WTC11 (cell line): Measurements from ENCODE around the gene ZNF570. TPM values are rescaled to one million over a fixed set of nuclear protein-coding genes. Genes with fewer than 3 reads are reported as not detected.

Experiments used
- ATAC-seq: fragments of 200-7000 bp; cut with Tn5 transposase; 2 replicates; pipeline ENCODE4 v1.10.0; 2021; ENCODE audit warnings: mild to moderate bottlenecking, moderate library complexity
- CTCF ChIA-PET: fragments of 300-600 bp; sonication (Branson Sonifier 250); formaldehyde crosslinking; loops from one replicate; lab custom pipeline; 2021; ENCODE audit warnings: antibody characterized with exemption; lab: Charles Lee
- POLR2A ChIA-PET: fragments of 350-600 bp; sonication (Branson Sonifier 250); formaldehyde crosslinking; loops from one replicate; lab custom pipeline; 2021; ENCODE audit warnings: antibody characterized with exemption; lab: Charles Lee
- DNase-seq: peaks from one replicate; pipeline ENCODE4 v3.0.0; 2021; ENCODE audit warnings: low spot score
- H3K27ac Mint-ChIP-seq: 2 replicates; pipeline ENCODE4 v1.8.0; 2021; ENCODE audit warnings: mixed read lengths
- H3K27me3 Mint-ChIP-seq: 2 replicates; pipeline ENCODE4 v1.8.0; 2021; ENCODE audit warnings: low read depth, mild to moderate bottlenecking, moderate library complexity, mixed read lengths
- H3K36me3 Mint-ChIP-seq: 2 replicates; pipeline ENCODE4 v1.8.0; 2021; ENCODE audit warnings: mixed read lengths
- H3K4me1 Mint-ChIP-seq: 2 replicates; pipeline ENCODE4 v1.8.0; 2022; ENCODE audit warnings: mixed read lengths
- H3K4me3 Mint-ChIP-seq: 2 replicates; pipeline ENCODE4 v1.8.0; 2021; ENCODE audit warnings: mild to moderate bottlenecking, moderate library complexity, mixed read lengths
- H3K9me3 Mint-ChIP-seq: 2 replicates; pipeline ENCODE4 v1.8.0; 2021; ENCODE audit warnings: mixed read lengths
- CREM ChIP-seq: sonication (generic); formaldehyde crosslinking; IDR thresholded peaks from 2 replicates; pipeline ENCODE4 v1.8.1; 2022; ENCODE audit warnings: mild to moderate bottlenecking, missing genetic modification reagents, moderate library complexity
- ETV6 ChIP-seq: sonication (generic); formaldehyde crosslinking; IDR thresholded peaks from 2 replicates; pipeline ENCODE4 v1.8.1; 2022; ENCODE audit warnings: mild to moderate bottlenecking, missing genetic modification reagents
- FOXK1 ChIP-seq: sonication (generic); formaldehyde crosslinking; IDR thresholded peaks from 2 replicates; pipeline ENCODE4 v1.8.0; 2022; ENCODE audit warnings: mild to moderate bottlenecking, moderate library complexity, missing genetic modification reagents
- FOXP1 ChIP-seq: sonication (generic); formaldehyde crosslinking; IDR thresholded peaks from 2 replicates; pipeline ENCODE4 v1.8.0; 2022; ENCODE audit warnings: missing genetic modification reagents, mild to moderate bottlenecking, moderate library complexity, borderline replicate concordance
- GRHL2 ChIP-seq: fragments of 250-450 bp; sonication (Bioruptor Pico); IDR thresholded peaks from 2 replicates; pipeline ENCODE4 v1.8.0; 2022; ENCODE audit warnings: mild to moderate bottlenecking, moderate library complexity; ENCODE audit not compliant: insufficient replicate concordance, severe bottlenecking
- GTF2I ChIP-seq: fragments of 250-450 bp; sonication (Bioruptor Pico); conservative IDR thresholded peaks from 2 replicates; pipeline ENCODE4 v1.4.0; 2021; ENCODE audit warnings: mild to moderate bottlenecking
- KAT7 ChIP-seq: sonication (generic); formaldehyde crosslinking; IDR thresholded peaks from 2 replicates; pipeline ENCODE4 v1.8.1; 2023; ENCODE audit warnings: missing genetic modification reagents, mild to moderate bottlenecking, borderline replicate concordance
- NR2C2 ChIP-seq: sonication (generic); formaldehyde crosslinking; IDR thresholded peaks from 2 replicates; pipeline ENCODE4 v1.8.0; 2022; ENCODE audit warnings: mild to moderate bottlenecking, missing genetic modification reagents
- PRRX2 ChIP-seq: fragments of 250-450 bp; sonication (Bioruptor Pico); IDR thresholded peaks from 2 replicates; pipeline ENCODE4 v1.8.0; 2021; ENCODE audit warnings: mild to moderate bottlenecking
- SP1 ChIP-seq: sonication (generic); formaldehyde crosslinking; conservative IDR thresholded peaks from 2 replicates; pipeline ENCODE4 v1.8.1; 2022; ENCODE audit warnings: missing genetic modification reagents
- TCF7 ChIP-seq: sonication (generic); formaldehyde crosslinking; IDR thresholded peaks from 2 replicates; pipeline ENCODE4 v1.8.0; 2022; ENCODE audit warnings: mild to moderate bottlenecking, low read depth, missing genetic modification reagents, moderate library complexity
- TP53 ChIP-seq: sonication (generic); formaldehyde crosslinking; IDR thresholded peaks from 2 replicates; pipeline ENCODE4 v1.8.1; 2023; ENCODE audit warnings: mild to moderate bottlenecking, missing genetic modification reagents
- ZNF138 ChIP-seq: sonication (generic); formaldehyde crosslinking; conservative IDR thresholded peaks from 2 replicates; pipeline ENCODE4 v1.8.1; 2022; ENCODE audit warnings: mild to moderate bottlenecking, moderate library complexity, missing genetic modification reagents
- ZNF232 ChIP-seq: sonication (generic); formaldehyde crosslinking; IDR thresholded peaks from 2 replicates; pipeline ENCODE4 v1.8.0; 2022; ENCODE audit warnings: mild to moderate bottlenecking, missing genetic modification reagents
- ZNF423 ChIP-seq: fragments of 250-450 bp; sonication (Bioruptor Pico); IDR thresholded peaks from 2 replicates; pipeline ENCODE4 v2.1.2; 2022; ENCODE audit warnings: mild to moderate bottlenecking, moderate library complexity
- total RNA-seq: library from RNA; stranded (reverse); gene quantifications from 3 replicates; pipeline ENCODE4 v1.2.3, GENCODE V29; 2021
- TF ChIP-seq, protein P1 (sequence below): fragments of 250-450 bp; sonication (Bioruptor Pico); IDR thresholded peaks from 2 replicates; pipeline ENCODE4 v1.8.0; 2021; ENCODE audit warnings: mild to moderate bottlenecking
- TF ChIP-seq, protein P2 (sequence below): sonication (generic); formaldehyde crosslinking; IDR thresholded peaks from 2 replicates; pipeline ENCODE4 v1.8.1; 2023; ENCODE audit warnings: mild to moderate bottlenecking, missing genetic modification reagents, moderate library complexity
- TF ChIP-seq, protein P3 (sequence below): sonication (generic); formaldehyde crosslinking; IDR thresholded peaks from 2 replicates; pipeline ENCODE4 v1.8.1; 2023; ENCODE audit warnings: mild to moderate bottlenecking, missing genetic modification reagents
- TF ChIP-seq, protein P4 (sequence below): sonication (generic); formaldehyde crosslinking; conservative IDR thresholded peaks from 2 replicates; pipeline ENCODE4 v1.8.1; 2022; ENCODE audit warnings: mild to moderate bottlenecking, missing genetic modification reagents
- TF ChIP-seq, protein P5 (sequence below): sonication (generic); formaldehyde crosslinking; IDR thresholded peaks from 2 replicates; pipeline ENCODE4 v1.8.0; 2022; ENCODE audit warnings: mild to moderate bottlenecking, missing genetic modification reagents

Gene ZNF570
- total RNA-seq, 1 experiment from 2014 or later, result 7.2 TPM

DNA sequence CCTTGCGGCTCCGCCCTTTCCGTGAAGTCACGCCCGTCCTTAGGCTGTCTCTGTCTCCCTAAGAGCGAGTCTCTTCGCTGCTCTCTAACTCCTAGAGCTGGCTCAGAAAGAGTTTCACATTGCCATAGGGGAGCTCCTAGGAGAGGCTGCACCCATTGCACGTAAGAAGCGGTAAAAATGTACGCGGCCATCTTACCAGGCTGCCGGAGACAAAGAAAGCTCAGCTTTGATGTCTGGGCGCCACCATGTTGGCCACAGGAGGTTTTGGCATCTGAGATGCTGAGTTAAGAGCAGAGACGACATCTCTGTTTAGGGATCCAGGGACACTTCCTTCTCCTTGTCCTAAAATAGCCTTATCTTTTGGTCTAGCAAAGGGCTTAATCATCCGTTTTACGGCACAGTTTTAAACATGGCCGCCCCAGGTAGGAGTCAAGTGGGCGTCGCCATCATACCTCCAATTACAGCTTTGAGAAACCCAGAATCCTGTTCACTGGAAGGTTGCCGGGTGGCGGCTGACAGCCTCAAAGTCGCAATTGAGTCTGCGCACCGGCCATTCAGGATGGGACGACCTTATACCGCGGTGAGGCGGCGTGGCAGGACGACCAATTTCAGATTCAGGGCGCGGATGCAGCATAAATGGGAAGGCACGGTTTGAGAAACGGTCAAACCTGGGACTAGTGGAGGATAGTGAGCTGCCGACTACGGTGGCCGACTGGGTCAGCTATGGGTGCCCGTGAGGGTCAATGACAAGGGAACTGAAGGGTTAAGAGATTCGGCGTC is 37.4 kb downstream of the ZNF570 start, which contains the start of gene ZNF793 (continued):
- TF ChIP-seq TCF7, result no peak

DNA sequence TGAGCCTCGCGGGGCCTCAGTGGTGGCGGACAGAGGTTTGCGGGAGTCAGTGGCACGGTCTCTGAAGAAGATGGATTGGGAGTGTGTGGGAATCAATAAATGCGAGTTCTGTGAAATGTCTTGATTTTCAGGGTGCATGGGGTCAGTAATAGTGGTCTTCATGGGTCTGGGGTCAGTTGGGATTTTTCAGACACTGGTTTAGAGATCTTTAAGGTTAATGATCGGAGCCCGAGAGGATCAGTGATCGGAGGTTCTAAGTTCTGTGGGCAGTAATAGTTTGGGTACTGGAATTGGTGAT is 38.0 kb downstream of the ZNF570 start:
- no peaks in the 10 kb centered on the region for H3K9me3 Mint-ChIP-seq
- ChIA-PET POLR2A (interaction anchor here (0.8 to 1.9 kb wide), 8 partner anchors 18 to 734 kb away, joined by 3 to 13 read pairs (median 5); partner anchors contain the start of genes ZNF527, ZNF540, ZNF569 and ZNF570), CTCF (interaction anchor here (1.0 to 2.1 kb wide), 4 partner anchors 45 to 213 kb away, joined by 3 to 7 read pairs (median 4); partner anchors contain the start of genes ZNF527 and ZNF607)
- DNase-seq, result no peak
- H3K4me1 Mint-ChIP-seq, result no peaks in the 10 kb centered on the region
- TF ChIP-seq PRRX2 (CRISPR knock-in tag) (no peak), GRHL2 (no peak), ZNF138 (CRISPR knock-in tag) (no peak), CREM (CRISPR knock-in tag) (no peak)
- H3K4me3 Mint-ChIP-seq, result no peak overlapping the region
- no peaks in the 10 kb centered on the region for H3K27me3 Mint-ChIP-seq
- H3K36me3 Mint-ChIP-seq, result peaks cover 9% of the 10 kb centered on the region
- no peak for ATAC-seq
- H3K27ac Mint-ChIP-seq, result no peak overlapping the region

DNA sequence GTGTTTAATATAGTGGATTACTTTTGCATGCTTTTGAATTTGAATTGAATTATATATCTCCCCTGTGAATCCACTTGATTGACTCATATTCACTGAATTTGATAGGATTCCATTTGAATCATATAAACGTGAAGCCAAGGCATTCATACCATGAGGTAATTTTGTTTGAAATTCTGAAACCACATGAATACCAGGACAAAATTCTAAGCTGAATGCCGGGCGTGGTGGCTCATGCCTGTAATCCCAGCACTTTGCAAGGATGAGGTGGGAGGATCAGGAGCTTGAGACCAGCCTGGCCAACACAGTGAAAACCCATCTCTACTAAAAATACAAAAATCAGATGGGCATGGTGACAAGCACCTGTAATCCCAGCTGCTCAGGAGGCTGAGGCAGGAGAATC is 42.0 kb downstream of the ZNF570 start:
- Mint-ChIP-seq H3K4me1 (no peaks in the 10 kb centered on the region), H3K9me3 (no peaks in the 10 kb centered on the region), H3K27ac (no peak overlapping the region), H3K36me3 (peaks cover 25% of the 10 kb centered on the region), H3K27me3 (no peaks in the 10 kb centered on the region), H3K4me3 (no peak overlapping the region)
- ChIA-PET POLR2A (no interaction called here), CTCF (no interaction called here)
- ATAC-seq (no peak), DNase-seq (no peak)
- no peak for TF ChIP-seq GTF2I (CRISPR knock-in tag)
- TF ChIP-seq NR2C2 (CRISPR knock-in tag), result no peak
- TF ChIP-seq ETV6, result no peak

DNA sequence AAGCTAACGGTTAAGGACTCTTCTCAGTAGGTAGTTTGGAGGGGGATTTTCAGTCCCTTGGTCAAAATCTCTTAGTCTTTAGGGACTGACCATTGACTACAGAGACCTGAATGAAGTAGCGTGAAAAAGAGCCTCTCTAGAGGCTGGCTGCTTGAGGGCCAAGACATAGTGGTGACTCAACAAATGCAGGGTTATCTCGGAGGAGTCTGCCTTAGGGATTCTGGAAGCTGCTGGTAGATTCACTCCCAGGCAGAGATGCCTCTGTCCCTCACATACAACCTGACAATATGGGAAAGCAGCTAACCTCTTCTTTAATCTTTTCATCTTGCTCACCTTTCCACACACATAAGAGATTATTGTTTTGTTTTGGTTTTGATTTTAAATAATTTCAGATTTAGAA is 42.7 kb downstream of the ZNF570 start:
- DNase-seq, result no peak
- no peak for ATAC-seq
- no peaks in the 10 kb centered on the region for H3K27me3 Mint-ChIP-seq
- no peaks in the 10 kb centered on the region for H3K4me1 Mint-ChIP-seq
- H3K36me3 Mint-ChIP-seq, result peaks cover 28% of the 10 kb centered on the region
- ChIA-PET POLR2A (no interaction called here), CTCF (no interaction called here)
- TF ChIP-seq ZNF232 (CRISPR knock-in tag) (no peak), FOXK1 (no peak), ZNF423 (CRISPR knock-in tag) (no peak), KAT7 (CRISPR knock-in tag) (no peak), TP53 (no peak), NR2C2 (CRISPR knock-in tag) (no peak), SP1 (CRISPR knock-in tag) (no peak), FOXP1 (CRISPR knock-in tag) (no peak)
- TF ChIP-seq, protein P1, sequence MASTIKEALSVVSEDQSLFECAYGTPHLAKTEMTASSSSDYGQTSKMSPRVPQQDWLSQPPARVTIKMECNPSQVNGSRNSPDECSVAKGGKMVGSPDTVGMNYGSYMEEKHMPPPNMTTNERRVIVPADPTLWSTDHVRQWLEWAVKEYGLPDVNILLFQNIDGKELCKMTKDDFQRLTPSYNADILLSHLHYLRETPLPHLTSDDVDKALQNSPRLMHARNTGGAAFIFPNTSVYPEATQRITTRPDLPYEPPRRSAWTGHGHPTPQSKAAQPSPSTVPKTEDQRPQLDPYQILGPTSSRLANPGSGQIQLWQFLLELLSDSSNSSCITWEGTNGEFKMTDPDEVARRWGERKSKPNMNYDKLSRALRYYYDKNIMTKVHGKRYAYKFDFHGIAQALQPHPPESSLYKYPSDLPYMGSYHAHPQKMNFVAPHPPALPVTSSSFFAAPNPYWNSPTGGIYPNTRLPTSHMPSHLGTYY (CRISPR knock-in tag), result no peak
- TF ChIP-seq, protein P2, sequence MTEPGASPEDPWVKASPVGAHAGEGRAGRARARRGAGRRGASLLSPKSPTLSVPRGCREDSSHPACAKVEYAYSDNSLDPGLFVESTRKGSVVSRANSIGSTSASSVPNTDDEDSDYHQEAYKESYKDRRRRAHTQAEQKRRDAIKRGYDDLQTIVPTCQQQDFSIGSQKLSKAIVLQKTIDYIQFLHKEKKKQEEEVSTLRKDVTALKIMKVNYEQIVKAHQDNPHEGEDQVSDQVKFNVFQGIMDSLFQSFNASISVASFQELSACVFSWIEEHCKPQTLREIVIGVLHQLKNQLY (CRISPR knock-in tag), result no peak
- TF ChIP-seq, protein P3, sequence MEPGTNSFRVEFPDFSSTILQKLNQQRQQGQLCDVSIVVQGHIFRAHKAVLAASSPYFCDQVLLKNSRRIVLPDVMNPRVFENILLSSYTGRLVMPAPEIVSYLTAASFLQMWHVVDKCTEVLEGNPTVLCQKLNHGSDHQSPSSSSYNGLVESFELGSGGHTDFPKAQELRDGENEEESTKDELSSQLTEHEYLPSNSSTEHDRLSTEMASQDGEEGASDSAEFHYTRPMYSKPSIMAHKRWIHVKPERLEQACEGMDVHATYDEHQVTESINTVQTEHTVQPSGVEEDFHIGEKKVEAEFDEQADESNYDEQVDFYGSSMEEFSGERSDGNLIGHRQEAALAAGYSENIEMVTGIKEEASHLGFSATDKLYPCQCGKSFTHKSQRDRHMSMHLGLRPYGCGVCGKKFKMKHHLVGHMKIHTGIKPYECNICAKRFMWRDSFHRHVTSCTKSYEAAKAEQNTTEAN, result no peak
- TF ChIP-seq, protein P4, sequence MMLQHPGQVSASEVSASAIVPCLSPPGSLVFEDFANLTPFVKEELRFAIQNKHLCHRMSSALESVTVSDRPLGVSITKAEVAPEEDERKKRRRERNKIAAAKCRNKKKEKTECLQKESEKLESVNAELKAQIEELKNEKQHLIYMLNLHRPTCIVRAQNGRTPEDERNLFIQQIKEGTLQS (CRISPR knock-in tag), result no peak
- TF ChIP-seq, protein P5, sequence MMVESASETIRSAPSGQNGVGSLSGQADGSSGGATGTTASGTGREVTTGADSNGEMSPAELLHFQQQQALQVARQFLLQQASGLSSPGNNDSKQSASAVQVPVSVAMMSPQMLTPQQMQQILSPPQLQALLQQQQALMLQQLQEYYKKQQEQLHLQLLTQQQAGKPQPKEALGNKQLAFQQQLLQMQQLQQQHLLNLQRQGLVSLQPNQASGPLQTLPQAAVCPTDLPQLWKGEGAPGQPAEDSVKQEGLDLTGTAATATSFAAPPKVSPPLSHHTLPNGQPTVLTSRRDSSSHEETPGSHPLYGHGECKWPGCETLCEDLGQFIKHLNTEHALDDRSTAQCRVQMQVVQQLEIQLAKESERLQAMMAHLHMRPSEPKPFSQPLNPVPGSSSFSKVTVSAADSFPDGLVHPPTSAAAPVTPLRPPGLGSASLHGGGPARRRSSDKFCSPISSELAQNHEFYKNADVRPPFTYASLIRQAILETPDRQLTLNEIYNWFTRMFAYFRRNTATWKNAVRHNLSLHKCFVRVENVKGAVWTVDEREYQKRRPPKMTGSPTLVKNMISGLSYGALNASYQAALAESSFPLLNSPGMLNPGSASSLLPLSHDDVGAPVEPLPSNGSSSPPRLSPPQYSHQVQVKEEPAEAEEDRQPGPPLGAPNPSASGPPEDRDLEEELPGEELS (CRISPR knock-in tag), result no peak
- no peaks in the 10 kb centered on the region for H3K9me3 Mint-ChIP-seq
- no peak overlapping the region for H3K4me3 Mint-ChIP-seq
- H3K27ac Mint-ChIP-seq, result no peak overlapping the region
